ENCODE measurements around the gene HEXD.

GRCh38 chr17:82369211-82369610 lies 48.9 kb upstream of the HEXD start:
- no peak for TF ChIP-seq POLR2AphosphoS5 (IDR thresholded peaks at IDR 0.05)
- TF ChIP-seq CTCF (IDR thresholded peaks at IDR 0.05) = no peak
- TF ChIP-seq POLR2A (IDR thresholded peaks at IDR 0.05) = no peak
